Skeletal muscle tissue (tissue), 4 donors: ENCODE data around the gene MSI2. TPM values are rescaled to one million over a fixed set of nuclear protein-coding genes. Genes with fewer than 3 reads are reported as not detected.
A peak's percentile ranks its signal among the peaks of the same experiment; 100 is the strongest.

ENCODE experiments used
- H3K27ac ChIP-seq: one replicate; pipeline ENCODE4 v1.7.0; 2013; ENCODE audit warnings: mild to moderate bottlenecking, low read depth, low read length, inconsistent platforms
- H3K27me3 ChIP-seq, 3 donors: one replicate each; pipeline ENCODE4 v1.7.0; 2013; ENCODE audit warnings: low read length in 3 of 3; ENCODE audit not compliant: control insufficient read depth in 3 of 3, insufficient read depth in 3 of 3
- H3K36me3 ChIP-seq, 3 donors: one replicate each; pipeline ENCODE4 v1.7.0; 2013; ENCODE audit warnings: low read length in 3 of 3; ENCODE audit not compliant: control insufficient read depth in 3 of 3, insufficient read depth in 3 of 3
- H3K4me1 ChIP-seq, 3 donors: one replicate each; pipeline ENCODE4 v1.7.0; 2013; ENCODE audit warnings: low read length in 3 of 3, mild to moderate bottlenecking in 3 of 3; ENCODE audit not compliant: control insufficient read depth in 3 of 3, insufficient read depth in 3 of 3
- H3K4me3 ChIP-seq, 3 donors: one replicate each; pipeline ENCODE4 v1.7.0; 2013; ENCODE audit warnings: low read length in 3 of 3
- H3K9ac ChIP-seq, 3 donors: one replicate each; pipeline ENCODE4 v1.7.0; 2013; ENCODE audit warnings: low read length in 3 of 3, mild to moderate bottlenecking in 3 of 3, moderate library complexity in 2 of 3, low read depth in 1 of 3
- H3K9me3 ChIP-seq, 3 donors: one replicate each; pipeline ENCODE4 v1.7.0; 2013; ENCODE audit warnings: low read length in 3 of 3; ENCODE audit not compliant: control insufficient read depth in 3 of 3
- total RNA-seq: library from RNA; depleted of rRNA; stranded (reverse); fragments of >200 nt; gene quantifications from one replicate; pipeline ENCODE4 v1.2.3, GENCODE V29; 2014
- donor health status: Osteomylitis.

Gene MSI2
- total RNA-seq, 1 donor from 2014 or later: 20.4 TPM

GRCh38 chr17:57595947-57596695, 339.8 kb downstream of the MSI2 start:
- peaks cover 0 to 24% (median 15%) of the 10 kb centered on the region in 3 donors for H3K4me1 ChIP-seq
- H3K9me3 ChIP-seq: peaks cover 0 to 2% (median 0%) of the 10 kb centered on the region in 3 donors
- H3K4me3 ChIP-seq: no peak overlapping the region
- no peaks in the 10 kb centered on the region for H3K27me3 ChIP-seq
- H3K36me3 ChIP-seq: peaks cover 0 to 1% (median under 1%) of the 10 kb centered on the region in 3 donors
- no peak overlapping the region for H3K9ac ChIP-seq
- no peak overlapping the region for H3K27ac ChIP-seq

DNA sequence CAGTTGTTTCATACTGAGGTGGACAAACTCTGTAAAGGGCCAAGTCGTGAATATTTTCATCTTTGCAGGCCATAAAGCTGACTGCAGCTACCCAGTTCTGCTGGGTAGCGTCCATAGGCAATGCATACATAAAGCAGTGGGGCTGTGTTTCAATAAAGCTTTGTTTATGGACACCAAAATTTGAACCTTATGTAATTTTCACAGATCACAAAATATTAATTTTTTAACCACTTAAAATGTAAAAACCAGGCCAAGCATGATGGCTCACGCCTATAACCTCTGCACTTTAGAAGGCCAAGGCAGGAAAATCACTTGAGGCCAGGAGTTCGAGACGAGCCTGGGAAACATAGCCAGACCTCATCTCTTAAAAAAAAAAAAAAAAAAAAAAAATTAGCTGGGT, 340.8 kb downstream of the MSI2 start:
- no peaks in the 10 kb centered on the region for H3K27me3 ChIP-seq
- H3K27ac ChIP-seq: no peak overlapping the region
- peaks cover 0 to 5% (median 4%) of the 10 kb centered on the region in 3 donors for H3K36me3 ChIP-seq
- H3K9ac ChIP-seq: peak overlapping the region in 1 of 3 donors; percentile 25
- peaks cover 0 to 30% (median 15%) of the 10 kb centered on the region in 3 donors for H3K4me1 ChIP-seq
- H3K4me3 ChIP-seq: no peak overlapping the region
- H3K9me3 ChIP-seq: peaks cover 0 to 2% (median 0%) of the 10 kb centered on the region in 3 donors

- no peak overlapping the region for H3K4me3 ChIP-seq
- H3K27ac ChIP-seq: no peak overlapping the region
- no peaks in the 10 kb centered on the region for H3K27me3 ChIP-seq
- H3K4me1 ChIP-seq: peaks cover under 1 to 29% (median 15%) of the 10 kb centered on the region in 3 donors
- H3K36me3 ChIP-seq: peaks cover 0 to 5% (median 4%) of the 10 kb centered on the region in 3 donors
- peaks cover 0 to 2% (median 0%) of the 10 kb centered on the region in 3 donors for H3K9me3 ChIP-seq
- no peak overlapping the region for H3K9ac ChIP-seq
These were observed 341.5 kb downstream of the MSI2 start for GRCh38 chr17:57597531-57598453.

- peaks cover 6 to 44% (median 27%) of the 10 kb centered on the region in 3 donors for H3K4me1 ChIP-seq
- H3K36me3 ChIP-seq: peaks cover 0 to 5% (median 4%) of the 10 kb centered on the region in 3 donors
- H3K27me3 ChIP-seq: no peaks in the 10 kb centered on the region
- H3K9ac ChIP-seq: peak overlapping the region in 1 of 3 donors; percentile 54
- peaks cover 0 to 2% (median 0%) of the 10 kb centered on the region in 3 donors for H3K9me3 ChIP-seq
- no peak overlapping the region for H3K27ac ChIP-seq
- no peak overlapping the region for H3K4me3 ChIP-seq
These were observed 343.1 kb downstream of the MSI2 start for GRCh38 chr17:57599271-57600045.

- H3K4me1 ChIP-seq: peaks cover 12 to 50% (median 33%) of the 10 kb centered on the region in 3 donors
- H3K9ac ChIP-seq: no peak overlapping the region
- H3K4me3 ChIP-seq: no peak overlapping the region
- H3K27ac ChIP-seq: no peak overlapping the region
- no peaks in the 10 kb centered on the region for H3K27me3 ChIP-seq
- peaks cover 0 to 5% (median 4%) of the 10 kb centered on the region in 3 donors for H3K36me3 ChIP-seq
- H3K9me3 ChIP-seq: peaks cover 0 to under 1% (median 0%) of the 10 kb centered on the region in 3 donors
These were observed 343.8 kb downstream of the MSI2 start for GRCh38 chr17:57600074-57600473.

GRCh38 chr17:57601143-57601735, 344.9 kb downstream of the MSI2 start:
- peaks cover 24 to 62% (median 42%) of the 10 kb centered on the region in 3 donors for H3K4me1 ChIP-seq

DNA sequence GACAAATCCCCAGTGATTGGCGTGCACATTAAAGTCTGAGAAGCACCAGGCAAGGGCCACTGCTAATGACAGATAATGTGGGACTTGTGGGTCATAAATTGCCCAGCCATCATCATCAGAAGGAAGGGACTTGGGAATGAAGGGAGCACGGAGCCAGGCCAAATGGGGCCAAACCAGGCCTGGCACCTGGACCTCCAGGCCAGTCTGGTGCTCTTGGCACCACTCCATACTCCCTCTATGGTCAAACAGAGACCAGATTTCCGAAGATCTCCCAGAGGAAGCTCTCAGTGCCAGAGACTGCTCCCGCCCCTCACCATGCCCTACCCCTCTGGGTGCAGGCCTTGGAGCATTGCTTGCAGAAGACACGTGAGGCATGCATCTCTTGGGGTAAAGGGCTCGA, 346.6 kb downstream of the MSI2 start:
- peak overlapping the region; percentile 5 for H3K27ac ChIP-seq
- H3K36me3 ChIP-seq: peaks cover 0 to 5% (median 4%) of the 10 kb centered on the region in 3 donors
- peaks cover 29 to 76% (median 52%) of the 10 kb centered on the region in 3 donors for H3K4me1 ChIP-seq
- H3K9me3 ChIP-seq: no peaks in the 10 kb centered on the region
- H3K27me3 ChIP-seq: no peaks in the 10 kb centered on the region
- no peak overlapping the region for H3K4me3 ChIP-seq
- no peak overlapping the region for H3K9ac ChIP-seq

More at GRCh38 chr17:57601143-57601735, 344.9 kb downstream of the MSI2 start:
- Histone ChIP-seq H3K4me3 (no peak overlapping the region), H3K9me3 (no peaks in the 10 kb centered on the region), H3K27ac (no peak overlapping the region), H3K27me3 (no peaks in the 10 kb centered on the region), H3K9ac (peak overlapping the region in 1 of 3 donors; percentile 25), H3K36me3 (peaks cover 0 to 5% (median 4%) of the 10 kb centered on the region in 3 donors)

DNA sequence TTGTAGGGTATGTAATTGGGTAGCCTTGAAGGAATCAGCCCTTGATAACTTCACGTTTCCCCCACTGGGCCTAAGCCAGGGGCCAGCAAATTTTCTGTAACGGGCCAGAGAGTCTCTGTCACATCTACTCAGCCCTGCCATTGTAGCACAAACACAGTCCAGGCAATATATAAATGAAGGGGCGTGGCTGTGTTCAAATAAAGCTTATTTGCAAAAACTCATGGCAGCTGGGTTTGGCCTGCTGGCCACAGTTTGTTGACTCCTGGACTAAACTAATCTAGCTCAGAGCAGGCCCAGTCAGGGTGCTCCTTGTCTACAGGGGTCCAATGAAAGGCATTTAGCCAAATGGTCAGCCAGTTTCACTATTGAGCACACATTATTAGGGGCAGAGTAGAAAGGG, 347.2 kb downstream of the MSI2 start:
- Histone ChIP-seq H3K36me3 (peaks cover 0 to 5% (median 4%) of the 10 kb centered on the region in 3 donors), H3K9ac (no peak overlapping the region), H3K27ac (peak overlapping the region; percentile 88), H3K4me3 (no peak overlapping the region), H3K4me1 (peaks cover 33 to 76% (median 57%) of the 10 kb centered on the region in 3 donors), H3K9me3 (no peaks in the 10 kb centered on the region), H3K27me3 (no peaks in the 10 kb centered on the region)

DNA sequence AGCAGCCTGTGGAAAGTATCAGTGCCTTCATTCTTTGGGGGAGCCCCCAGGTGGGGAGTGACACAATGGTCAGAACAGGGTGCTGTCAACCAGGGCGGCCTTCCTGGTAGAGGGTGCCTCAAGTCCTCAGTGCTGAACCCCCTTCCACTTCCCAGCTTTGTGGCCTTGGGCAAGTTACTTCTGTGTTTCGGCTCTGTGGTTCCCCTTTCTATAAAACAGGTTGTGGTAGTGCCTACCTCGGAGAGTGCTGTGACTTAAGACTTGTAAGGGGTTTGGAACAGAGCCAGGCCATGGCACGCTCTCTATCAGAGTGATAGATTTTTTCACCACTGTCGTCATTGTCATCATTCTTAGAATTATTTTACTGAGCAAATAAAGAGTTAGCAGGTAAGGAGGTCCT, 347.7 kb downstream of the MSI2 start:
- peak overlapping the region in 1 of 3 donors; percentile 33 for H3K9ac ChIP-seq
- no peak overlapping the region for H3K4me3 ChIP-seq
- H3K4me1 ChIP-seq: peaks cover 34 to 76% (median 59%) of the 10 kb centered on the region in 3 donors
- H3K27ac ChIP-seq: peak overlapping the region; percentile 88
- no peaks in the 10 kb centered on the region for H3K27me3 ChIP-seq
- H3K9me3 ChIP-seq: no peaks in the 10 kb centered on the region
- peaks cover 0 to 5% (median 4%) of the 10 kb centered on the region in 3 donors for H3K36me3 ChIP-seq
